Stimulated activated CD8-positive, alpha-beta memory T cell treated with anti-CD3 and anti-CD28 coated beads, Interleukin-4, amount 100 ng/mL, for 4 hours (primary cell): ENCODE results near the gene LY6G6C.
A peak's percentile ranks its signal among the peaks of the same experiment; 100 is the strongest.

ENCODE experiments used
- DNase-seq, 2 donors: peaks; one replicate each; pipeline ENCODE4 v3.0.0-alpha.2; 2020; ENCODE audit warnings: low read depth in 2 of 2, low spot score in 1 of 2

LY6G6C gene, protein sequence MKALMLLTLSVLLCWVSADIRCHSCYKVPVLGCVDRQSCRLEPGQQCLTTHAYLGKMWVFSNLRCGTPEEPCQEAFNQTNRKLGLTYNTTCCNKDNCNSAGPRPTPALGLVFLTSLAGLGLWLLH

DNA sequence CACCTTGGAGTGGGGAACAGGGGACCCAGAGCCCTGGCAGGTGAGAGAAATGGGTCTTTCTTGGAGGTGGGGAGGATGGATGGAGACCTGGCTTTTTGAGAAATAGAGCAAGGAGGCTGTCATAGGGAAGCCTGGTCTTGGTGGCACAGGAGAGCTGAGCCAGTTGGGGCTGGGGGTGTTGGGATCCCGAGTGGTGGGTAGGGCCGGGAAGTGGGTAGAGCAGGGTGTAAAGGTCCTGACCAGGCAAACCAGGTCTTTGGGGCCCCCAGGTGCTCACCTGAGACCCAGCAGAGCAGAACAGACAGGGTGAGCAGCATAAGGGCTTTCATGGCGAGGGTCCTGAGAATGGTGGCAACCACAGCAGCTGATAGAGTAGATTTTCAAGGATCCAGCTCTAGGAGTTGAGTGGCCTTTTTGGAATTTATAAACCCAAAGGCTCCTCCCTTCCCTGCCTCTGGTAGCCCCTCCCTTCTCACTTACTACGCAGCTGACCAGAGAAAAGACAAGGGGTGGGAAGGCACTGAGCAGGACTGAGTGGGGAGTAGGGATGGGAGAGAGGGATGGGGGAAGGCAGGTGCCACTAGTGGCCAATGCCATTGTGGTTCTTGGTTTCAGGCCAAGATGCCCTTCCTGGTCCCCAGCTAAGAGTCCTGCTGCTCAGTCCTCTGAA lies at the start of gene LY6G6C:
LY6G6C (minus strand) TSS at position 396 of the 670 bp plus-strand sequence; CDS start at position 329, 67 bp downstream.
- no peak for DNase-seq

DNA sequence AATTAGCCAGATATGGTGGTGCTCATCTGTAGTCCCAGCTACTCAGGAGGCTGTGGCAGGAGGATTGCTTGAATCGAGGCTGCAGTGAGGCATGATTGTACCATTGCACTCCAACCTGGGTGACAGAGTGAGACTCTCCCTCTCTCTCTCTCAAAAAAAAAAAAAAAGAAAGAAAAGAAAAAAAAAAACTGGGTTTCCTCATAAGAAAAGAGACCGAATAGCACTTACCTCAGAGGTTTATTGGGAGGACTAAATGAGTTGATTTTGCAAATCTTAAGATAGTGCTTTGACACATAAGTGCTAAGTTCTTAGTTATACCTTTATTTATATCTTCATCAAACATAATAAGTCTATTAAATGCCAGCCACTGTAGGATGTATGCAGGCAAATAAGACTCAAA lies 49.3 kb upstream of the LY6G6C start:
- no peak for DNase-seq

DNA sequence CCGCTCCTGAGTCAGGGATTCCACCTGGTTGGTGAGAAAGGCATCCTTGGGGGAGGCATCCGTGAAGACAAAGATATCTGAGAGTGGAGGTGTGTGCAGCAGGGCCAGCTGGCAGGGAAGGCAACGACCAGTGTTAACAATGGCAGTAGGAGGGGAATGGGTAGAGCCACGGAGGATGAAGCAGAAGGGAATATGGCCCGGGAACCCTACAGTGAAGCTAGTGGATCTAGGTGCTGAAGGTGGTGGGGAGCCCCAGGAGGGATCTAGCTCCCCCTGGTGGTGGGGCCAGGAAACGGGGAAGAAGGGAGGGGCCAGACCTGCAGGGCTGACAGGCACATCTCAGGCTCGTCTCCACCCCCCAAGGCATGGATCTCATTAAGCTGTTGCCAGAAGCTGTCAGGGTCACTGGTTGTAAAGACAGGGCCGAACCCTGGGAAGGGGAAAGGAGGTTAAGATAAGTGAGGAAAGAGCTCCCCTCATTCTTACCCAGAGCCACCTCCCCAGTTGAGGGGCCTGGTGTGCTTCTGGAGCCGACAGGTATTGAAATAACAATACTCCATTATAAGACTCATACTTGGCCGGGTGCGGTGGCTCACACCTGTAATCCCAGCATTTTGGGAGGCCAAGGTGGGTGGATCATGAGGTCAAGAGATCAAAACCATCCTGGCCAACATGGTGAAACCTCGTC lies 48.3 kb upstream of the LY6G6C start:
- DNase-seq = peak; percentile 65 to 67

DNA sequence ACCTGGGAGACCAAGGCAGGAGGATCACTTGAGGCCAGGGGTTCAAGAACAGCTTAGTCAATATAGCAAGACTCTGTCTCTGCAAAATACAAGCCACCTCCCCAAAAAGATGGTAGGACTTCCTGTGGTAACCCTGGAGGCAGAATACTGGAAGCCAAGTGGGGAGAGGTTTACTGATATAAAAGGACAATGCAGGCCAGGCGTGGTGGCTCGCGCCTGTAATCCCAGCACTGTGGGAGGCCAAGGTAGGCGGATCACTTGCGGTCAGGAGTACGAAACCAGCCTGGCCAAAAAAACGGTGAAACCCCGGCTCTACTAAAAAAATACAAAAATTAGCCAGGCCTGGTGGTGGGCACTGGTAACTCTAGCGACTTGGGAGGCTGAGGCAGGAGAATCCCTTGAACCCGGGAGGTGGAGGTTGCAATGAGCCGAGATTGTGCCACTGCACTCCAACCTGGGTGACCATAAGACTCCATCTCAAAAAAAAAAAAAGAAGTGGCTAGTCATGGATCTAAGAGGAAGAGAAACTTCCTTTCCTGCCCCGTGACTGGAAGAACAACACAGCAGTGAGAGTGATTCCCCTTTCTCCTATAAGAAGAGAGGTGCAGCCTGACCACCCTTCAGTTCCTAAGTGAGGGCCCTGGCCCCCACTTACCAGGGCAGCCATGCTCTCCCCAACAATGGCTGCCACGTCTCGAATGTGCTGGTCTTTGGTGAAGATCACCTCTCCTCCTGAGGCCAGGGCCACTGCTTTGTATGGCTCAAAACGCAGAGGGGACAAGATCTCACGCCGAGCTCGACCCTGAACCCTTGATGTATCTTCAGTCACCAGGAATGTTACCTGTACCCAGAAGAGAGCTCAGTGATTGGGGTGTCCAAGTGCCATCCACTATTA lies 47.1 kb upstream of the LY6G6C start:
- DNase-seq = no peak

DNA sequence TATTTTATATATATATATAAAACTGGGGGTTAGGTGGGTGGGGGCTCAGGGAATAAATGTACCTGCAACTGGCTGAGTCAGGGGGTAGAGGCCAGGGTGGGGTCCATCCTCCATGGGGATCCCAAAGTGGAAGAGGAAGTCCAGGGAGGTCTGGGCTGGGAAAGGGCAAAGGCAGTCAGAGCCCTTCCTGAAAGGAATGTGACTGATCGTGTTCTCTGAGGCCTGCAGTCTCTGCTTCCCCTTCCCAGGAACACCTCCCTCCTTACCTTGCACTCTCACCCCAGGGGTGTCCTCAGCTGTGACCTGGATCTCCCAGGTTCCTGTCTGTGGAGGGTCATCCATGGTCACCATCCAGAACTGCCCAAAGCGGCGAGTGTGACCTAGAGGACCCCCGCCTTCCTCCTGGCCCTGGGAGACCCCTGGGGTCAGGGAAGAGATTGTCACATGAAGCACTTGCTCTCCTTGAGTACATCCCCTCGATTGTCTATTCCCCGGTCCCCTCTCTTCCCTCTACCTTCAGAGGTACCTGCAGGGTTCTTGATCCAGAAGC lies 45.6 kb upstream of the LY6G6C start:
- no peak for DNase-seq

DNA sequence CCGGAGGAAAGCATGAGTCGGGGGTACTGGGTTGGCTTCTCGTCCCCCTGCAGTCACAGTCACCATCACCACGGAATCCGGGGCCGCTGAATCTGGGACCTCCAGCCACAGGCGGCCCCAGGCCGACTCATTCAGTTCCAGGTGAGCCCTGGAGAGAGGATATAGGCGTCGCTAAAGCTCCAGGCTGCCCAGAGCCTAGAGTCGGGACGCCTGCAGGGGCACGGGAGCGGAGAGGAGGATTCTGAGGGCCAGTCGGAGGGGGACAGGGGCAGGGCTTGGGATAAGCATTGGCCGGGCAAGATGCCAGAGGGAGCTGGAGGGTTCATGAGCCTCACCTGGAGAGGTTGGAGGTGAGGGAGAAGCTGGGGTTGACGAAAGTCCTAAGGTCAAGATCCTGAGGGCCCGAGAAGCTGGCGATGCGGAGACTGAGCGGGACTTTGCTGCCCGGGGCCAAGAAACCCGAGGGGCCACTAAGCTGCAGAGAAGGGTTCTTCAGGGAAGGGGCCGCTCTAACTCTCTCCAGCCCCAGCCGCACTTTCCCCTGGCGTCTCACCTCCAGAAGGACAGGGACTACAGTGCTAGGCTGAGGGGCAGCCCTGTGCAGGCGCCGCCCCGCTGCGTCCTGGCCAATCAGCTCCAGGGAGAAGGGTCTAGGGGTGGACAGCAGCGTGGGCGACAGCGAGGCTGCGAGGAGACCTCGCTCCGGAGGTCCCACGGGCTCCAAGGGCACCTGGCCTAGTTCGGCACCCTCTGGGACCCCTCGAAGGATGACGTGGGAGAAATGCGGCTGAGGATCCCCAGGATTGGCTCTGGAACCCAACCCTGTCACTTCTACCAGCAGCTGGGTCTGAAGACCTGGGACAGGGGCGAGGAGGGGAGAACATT lies 44.6 kb upstream of the LY6G6C start:
- no peak for DNase-seq

DNA sequence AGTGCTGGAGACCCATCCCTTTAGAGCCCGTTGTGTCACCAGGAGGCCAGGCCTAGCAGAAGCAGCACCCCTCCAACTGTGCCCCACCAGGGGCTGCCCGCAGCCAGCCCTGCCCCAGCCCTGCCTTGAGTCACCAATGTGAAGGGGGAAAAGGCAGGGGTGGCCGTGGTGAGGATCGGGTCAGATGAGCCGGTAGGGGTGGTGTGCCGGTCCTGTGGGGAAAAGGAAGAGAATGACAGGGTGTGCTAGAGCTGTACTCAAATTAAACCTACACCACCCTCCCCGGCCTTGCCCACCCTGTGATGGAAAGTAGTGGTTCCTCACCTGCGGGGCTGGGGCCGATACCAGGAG lies 44.0 kb upstream of the LY6G6C start:
- no peak for DNase-seq

DNA sequence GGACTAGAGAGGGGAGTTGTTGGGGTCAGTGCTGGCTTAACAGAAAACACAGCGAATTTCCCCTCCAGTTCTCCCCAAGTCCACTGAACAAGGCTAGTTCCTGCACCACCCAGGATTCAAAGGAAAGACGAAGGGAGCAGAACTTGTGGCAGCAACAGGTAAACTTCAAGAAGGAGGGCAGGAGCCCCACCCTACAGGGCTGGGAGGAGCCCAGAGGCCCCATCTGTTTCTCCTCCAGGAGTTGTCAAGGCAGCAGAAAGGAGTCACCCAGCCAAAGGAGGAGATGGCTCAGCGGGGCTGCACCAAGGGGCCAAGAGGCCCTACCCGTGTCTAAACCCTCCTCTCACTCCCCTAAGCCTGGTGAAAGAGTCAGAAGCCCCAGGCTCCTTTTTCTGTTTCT lies 42.7 kb upstream of the LY6G6C start:
- no peak for DNase-seq

DNA sequence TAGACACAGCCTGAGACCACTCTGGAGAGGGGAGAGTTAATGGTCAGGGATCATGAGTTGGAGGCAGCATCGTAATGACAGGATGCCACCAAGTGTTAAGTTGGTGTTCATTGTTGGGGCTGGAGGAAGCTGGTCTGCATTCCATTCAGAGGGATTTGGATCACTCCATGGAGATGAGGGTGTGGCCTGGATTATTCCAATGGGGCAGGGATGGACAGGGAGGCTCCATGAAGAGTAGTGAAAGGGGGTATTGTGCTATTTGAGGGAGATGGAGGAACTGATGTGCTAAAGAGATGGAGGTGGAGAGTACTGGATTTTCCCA lies 42.0 kb upstream of the LY6G6C start:
- no peak for DNase-seq

DNA sequence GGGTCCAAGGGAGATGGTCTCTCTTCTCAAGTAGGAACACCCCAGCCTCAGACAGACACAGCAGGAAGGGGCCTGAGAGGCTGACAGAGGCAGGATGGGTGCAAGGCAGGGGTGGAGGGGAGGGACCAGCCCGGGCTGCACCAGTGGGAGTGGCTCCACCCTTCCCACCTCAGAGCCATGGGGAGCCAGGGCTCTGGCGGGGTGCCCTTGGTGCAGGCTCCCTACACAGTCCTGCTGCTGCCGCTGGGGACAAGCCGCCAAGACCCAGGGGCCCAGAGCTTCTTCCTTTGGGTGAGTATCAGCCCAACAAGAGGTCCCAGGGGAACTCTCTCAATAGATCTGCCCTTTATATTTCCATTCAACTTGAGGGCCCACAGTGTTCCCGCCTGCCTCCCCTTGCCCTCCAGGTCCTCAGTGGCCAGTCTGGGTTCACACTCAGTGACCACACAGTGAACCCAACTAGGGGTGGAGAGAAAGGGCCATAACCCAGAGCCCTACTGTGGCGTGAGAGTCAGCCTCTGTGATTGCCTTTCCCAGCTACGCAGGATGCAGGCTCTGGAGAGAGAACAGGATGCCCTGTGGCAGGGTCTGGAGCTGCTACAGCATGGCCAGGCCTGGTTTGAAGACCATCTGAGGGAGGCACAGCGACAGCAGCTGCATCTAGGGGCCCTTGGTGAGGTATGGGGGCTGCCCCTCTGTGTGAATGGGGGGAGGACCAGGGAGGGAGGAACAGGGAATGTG lies 41.5 kb upstream of the LY6G6C start:
- no peak for DNase-seq

DNA sequence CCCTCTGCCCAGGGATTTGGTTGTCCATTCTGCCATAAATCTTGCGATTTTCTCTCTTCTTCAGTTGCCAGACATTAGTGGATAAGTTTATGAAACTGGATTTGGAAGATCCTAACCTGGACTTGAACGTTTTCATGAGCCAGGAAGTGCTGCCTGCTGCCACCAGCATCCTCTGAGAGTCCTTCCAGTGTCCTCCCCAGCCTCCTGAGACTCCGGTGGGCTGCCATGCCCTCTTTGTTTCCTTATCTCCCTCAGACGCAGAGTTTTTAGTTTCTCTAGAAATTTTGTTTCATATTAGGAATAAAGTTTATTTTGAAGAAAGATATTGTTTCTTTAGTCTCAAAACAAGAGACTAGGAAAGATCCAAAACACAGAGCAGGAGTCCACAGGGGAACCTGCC lies 40.8 kb upstream of the LY6G6C start, which contains the start of gene SAPCD1:
SAPCD1 (plus strand) TSS at position 301 of the 400 bp plus-strand sequence. CDS start 399 bp downstream, outside the sequence.
- DNase-seq = no peak

DNA sequence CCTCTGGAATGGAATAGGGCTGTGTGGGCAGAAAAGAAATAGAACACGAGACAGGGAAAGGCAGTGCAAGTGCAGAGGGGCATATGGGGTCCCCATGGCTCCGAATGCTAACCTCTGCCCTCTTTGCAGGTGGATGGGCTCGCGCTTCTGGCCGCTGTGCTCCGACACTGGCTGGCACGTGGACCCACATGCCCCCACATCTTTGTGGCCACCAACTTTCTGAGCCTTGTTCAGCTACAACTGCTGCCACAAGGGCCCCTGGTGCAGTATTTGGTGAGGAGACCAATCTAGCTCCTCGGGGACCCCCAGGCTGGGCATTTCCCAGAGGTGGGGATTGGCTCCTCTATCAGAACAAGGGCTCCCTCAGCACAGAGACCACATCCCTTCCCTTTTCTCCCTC lies 39.8 kb upstream of the LY6G6C start:
- no peak for DNase-seq

DNA sequence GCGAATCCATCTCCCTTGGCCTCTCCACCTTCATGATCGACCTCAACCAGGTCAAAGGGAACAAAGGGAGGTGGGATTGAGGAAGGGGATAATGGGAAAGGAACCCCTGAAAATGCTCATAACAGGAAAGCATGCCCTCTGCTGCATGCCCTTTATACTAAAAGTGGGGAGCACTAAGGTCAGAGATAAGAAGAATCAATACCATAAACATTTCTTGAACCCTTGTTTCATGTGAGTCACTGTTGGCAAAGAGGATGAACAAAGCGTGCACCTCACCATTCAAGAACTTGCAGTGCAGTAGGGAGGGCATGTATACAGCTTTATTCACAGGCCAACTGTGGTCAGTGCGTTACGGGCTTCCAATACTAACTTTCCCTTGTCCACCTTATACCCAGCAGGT lies 39.2 kb upstream of the LY6G6C start:
- DNase-seq = no peak

DNA sequence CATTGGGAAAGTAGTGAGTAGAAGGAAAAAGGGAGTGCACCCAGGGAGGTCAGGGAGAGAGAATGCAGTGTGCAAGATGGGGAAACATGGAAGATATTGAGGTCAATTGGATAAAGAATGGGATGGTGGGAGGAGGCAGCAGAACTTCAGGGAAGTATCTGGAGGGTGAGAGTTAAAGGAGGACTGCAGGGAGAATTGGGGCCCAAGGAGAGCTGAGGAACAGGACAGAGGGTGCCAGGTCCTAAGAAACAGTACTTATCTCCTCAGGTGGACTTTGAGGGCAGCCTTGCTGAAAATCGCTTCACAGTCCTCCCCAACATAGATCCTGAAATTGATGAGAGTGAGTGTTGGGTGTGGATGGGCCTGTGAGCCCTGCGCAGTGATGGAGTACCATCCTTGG lies 36.7 kb upstream of the LY6G6C start:
- DNase-seq = no peak

DNA sequence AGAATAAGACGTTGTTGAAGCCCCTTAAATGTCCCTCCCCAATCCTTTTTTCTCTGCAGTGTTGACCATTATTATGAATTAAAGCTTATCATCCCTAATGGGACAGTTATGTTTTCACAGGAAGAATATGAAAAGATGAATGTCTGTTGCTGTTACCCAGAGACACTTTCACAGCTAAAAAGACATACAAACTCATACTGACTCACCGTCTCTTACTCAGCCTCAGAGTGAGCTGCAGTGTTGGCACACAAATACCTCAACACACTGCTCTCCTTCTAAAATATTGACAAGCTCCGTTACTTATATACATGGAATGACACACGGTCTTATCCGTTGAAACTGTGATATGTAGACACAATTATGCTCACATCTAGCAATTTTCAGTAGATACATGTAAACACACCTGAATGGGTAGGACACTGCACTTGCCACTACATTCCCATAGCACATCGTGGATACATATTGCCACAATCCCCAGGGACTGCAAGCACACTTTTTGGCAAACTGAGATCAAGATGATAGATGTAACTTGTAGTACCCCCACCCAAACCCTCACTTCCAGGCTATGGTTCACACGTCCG lies 31.3 kb upstream of the LY6G6C start:
- DNase-seq = no peak

DNA sequence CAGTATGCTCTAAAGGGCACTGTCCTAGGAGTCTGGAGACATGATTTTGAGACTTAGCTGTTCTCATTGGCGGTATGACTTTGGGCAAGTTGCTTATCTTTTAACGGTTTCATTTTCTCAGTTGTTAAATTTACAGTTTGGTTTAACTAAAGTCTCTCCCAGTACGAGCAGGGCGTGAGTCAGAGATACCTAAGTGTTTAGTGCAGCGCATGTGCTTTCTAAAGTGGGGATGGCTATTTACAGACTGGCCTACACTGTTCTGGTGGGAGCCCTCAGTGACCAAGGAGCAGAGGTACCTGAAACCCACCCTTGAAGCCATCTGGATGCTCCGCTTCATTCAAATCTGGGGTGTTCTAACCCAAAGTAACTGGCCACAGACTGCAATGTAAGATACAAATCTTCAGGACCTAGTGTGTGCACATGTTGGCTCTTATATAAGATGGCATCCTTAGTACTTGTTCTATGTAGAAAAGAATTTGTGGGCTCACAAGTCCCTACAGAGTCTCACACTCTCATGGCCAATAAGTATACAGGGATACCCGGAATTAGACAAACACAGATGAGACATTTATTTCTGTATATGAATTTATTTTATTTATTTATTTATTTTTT lies 29.0 kb upstream of the LY6G6C start:
- DNase-seq = no peak

DNA sequence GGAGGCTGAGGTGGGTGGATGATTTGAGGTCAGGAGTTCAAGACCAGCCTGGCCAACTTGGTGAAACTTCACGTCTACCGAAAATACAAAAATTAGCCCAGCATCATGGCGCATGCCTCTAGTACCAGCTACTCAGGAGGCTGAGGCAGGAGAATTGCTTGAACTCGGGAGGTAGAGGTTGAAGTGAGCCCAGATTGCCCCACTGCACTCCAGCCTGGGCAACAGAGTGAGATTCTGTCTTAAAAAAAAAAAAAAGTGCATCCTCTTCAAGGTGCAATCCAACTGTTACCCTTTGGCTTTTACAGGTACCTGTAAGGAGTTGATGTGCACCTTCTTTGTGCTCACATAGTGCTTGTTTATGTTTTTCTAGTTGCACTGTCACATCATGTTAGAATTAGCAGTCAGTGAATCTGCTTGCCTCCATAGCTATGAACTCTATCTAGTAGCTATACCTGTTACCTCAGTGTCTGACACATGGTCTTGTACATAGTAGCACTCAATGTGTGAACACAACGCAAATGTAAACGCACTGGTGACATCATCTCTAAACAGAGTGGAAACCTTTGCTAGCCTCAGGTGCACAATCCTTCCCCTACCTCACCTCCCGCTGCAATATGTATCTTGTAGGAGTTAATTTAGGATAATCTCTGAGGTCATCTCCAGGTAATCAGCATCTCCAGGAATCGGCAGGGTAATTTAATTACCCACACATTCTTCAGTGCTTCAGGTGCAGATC lies 27.9 kb upstream of the LY6G6C start:
- no peak for DNase-seq

DNA sequence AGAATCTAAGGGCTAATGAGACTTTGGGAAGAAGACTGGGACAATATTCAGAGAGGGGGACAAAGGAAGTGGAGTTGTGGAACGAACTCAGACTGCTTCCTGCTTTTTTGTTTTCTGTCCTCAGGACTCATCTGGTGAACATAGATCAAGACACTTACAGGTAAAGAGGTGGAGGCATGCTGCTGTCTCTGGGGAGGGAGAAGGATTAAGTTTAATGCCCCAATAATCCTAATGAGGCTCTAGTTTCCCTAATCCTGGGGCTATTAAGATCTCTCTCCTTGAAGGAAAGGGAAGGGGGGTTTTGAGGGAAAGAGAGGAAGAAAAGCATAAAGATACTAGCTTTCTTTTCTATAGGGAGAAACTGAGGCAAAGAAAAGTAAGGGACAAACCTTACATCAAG lies 22.9 kb upstream of the LY6G6C start:
- no peak for DNase-seq
